Measurements from ENCODE around the gene MAST4. TPM values are rescaled to one million over a fixed set of nuclear protein-coding genes. Genes with fewer than 3 reads are reported as not detected.

The MAST4 gene
- total RNA-seq, 2 donors from 2014 or later = 30.5 to 47.8 TPM

GRCh38 chr5:66553916-66554575, 42.1 kb upstream of the MAST4 start:
- no peaks in the 10 kb centered on the region for H3K27me3 ChIP-seq (replicated peaks; ENCODE audit: insufficient read depth)
- ATAC-seq (ENCODE audit: insufficient number of reproducible peaks, low FRiP score, low read depth) = no peak
- H3K4me3 ChIP-seq = no peak overlapping the region
- no peaks in the 10 kb centered on the region for H3K4me1 ChIP-seq (ENCODE audit: control insufficient read depth in 1 of 2, low read depth in 2 of 2)
- no peaks in the 10 kb centered on the region for H3K9me3 ChIP-seq
- no peak for DNase-seq (ENCODE audit: low spot score)
- H3K36me3 ChIP-seq = no peaks in the 10 kb centered on the region
- no peak for TF ChIP-seq CTCF (IDR thresholded peaks at IDR 0.05)
- H3K27ac ChIP-seq = no peak overlapping the region

- DNase-seq (ENCODE audit: low spot score) (no peak), ATAC-seq (ENCODE audit: insufficient number of reproducible peaks, low FRiP score, low read depth) (no peak)
- H3K4me1 ChIP-seq (ENCODE audit: control insufficient read depth in 1 of 2, low read depth in 2 of 2) = no peaks in the 10 kb centered on the region
- no peaks in the 10 kb centered on the region for H3K9me3 ChIP-seq
- H3K27ac ChIP-seq = no peak overlapping the region
- H3K4me3 ChIP-seq = no peak overlapping the region
- TF ChIP-seq CTCF (IDR thresholded peaks at IDR 0.05) = no peak
- no peaks in the 10 kb centered on the region for H3K36me3 ChIP-seq
- H3K27me3 ChIP-seq (replicated peaks; ENCODE audit: insufficient read depth) = no peaks in the 10 kb centered on the region
Observed at GRCh38 chr5:66554884-66555283, 41.3 kb upstream of the MAST4 start.

- no peak overlapping the region for H3K4me3 ChIP-seq
- no peaks in the 10 kb centered on the region for H3K27me3 ChIP-seq (replicated peaks; ENCODE audit: insufficient read depth)
- no peaks in the 10 kb centered on the region for H3K4me1 ChIP-seq (ENCODE audit: control insufficient read depth in 1 of 2, low read depth in 2 of 2)
- ATAC-seq (ENCODE audit: insufficient number of reproducible peaks, low FRiP score, low read depth) (no peak), DNase-seq (ENCODE audit: low spot score) (no peak)
- no peaks in the 10 kb centered on the region for H3K9me3 ChIP-seq
- no peak for TF ChIP-seq CTCF (IDR thresholded peaks at IDR 0.05)
- H3K27ac ChIP-seq = no peak overlapping the region
- no peaks in the 10 kb centered on the region for H3K36me3 ChIP-seq
Observed at GRCh38 chr5:66558560-66558959, 37.6 kb upstream of the MAST4 start.

- Histone ChIP-seq H3K36me3 (no peaks in the 10 kb centered on the region), H3K9me3 (no peaks in the 10 kb centered on the region), H3K27me3 (replicated peaks; ENCODE audit: insufficient read depth) (no peaks in the 10 kb centered on the region), H3K4me3 (no peak overlapping the region), H3K4me1 (ENCODE audit: control insufficient read depth in 1 of 2, low read depth in 2 of 2) (no peaks in the 10 kb centered on the region), H3K27ac (no peak overlapping the region)
- ATAC-seq (ENCODE audit: insufficient number of reproducible peaks, low FRiP score, low read depth) (no peak), DNase-seq (ENCODE audit: low spot score) (no peak)
- no peak for TF ChIP-seq CTCF (IDR thresholded peaks at IDR 0.05)
Observed at GRCh38 chr5:66560371-66560770, 35.8 kb upstream of the MAST4 start.

GRCh38 chr5:66561256-66561990, 34.8 kb upstream of the MAST4 start:
- Histone ChIP-seq H3K27ac (no peak overlapping the region), H3K4me1 (ENCODE audit: control insufficient read depth in 1 of 2, low read depth in 2 of 2) (no peaks in the 10 kb centered on the region), H3K9me3 (no peaks in the 10 kb centered on the region), H3K36me3 (no peaks in the 10 kb centered on the region), H3K27me3 (replicated peaks; ENCODE audit: insufficient read depth) (no peaks in the 10 kb centered on the region), H3K4me3 (no peak overlapping the region)
- no peak for DNase-seq (ENCODE audit: low spot score)
- TF ChIP-seq CTCF (IDR thresholded peaks at IDR 0.05) = no peak
- no peak for ATAC-seq (ENCODE audit: insufficient number of reproducible peaks, low FRiP score, low read depth)

Data from thoracic aorta (tissue), 2 donors.